Pancreas (tissue), 10 donors: ENCODE measurements around the gene NFKBIZ. TPM values are rescaled to one million over a fixed set of nuclear protein-coding genes. Genes with fewer than 3 reads are reported as not detected.

Experiments
- ATAC-seq, 4 donors: fragments of 200-7000 bp; cut with Tn5 transposase; one replicate each; pipeline versions ENCODE4 v1.8.0 to v1.9.1; 2020; ENCODE audit warnings: mild to moderate bottlenecking in 4 of 4, moderate library complexity in 4 of 4
- DNase-seq, 6 donors: peaks; one replicate each; pipeline ENCODE4 v3.0.0-alpha.2; 2020
- FAIRE-seq: peaks from 2 replicates; lab custom pipeline; 2012; peaks lifted over from hg19 to GRCh38; lab: Jason Lieb, UNC
- H3K27ac ChIP-seq, 4 donors: fragments of 200-600 bp; sonication (generic); 1 replicate in 3 of 4; 2 replicates in 1 of 4; pipeline versions ENCODE4 v1.5.0 to v1.8.0; 2020
- H3K27me3 ChIP-seq, 4 donors: fragments of 200-600 bp; one replicate each; pipeline ENCODE4 v1.8.0; 2021
- H3K36me3 ChIP-seq, 3 donors: fragments of 200-600 bp; sonication (generic) in 1 of 3; one replicate each; pipeline versions ENCODE4 v1.5.0 to v1.8.0; 2020 to 2021
- H3K4me1 ChIP-seq, 3 donors: fragments of 200-600 bp; one replicate each; pipeline ENCODE4 v1.8.0; 2021
- H3K4me3 ChIP-seq, 4 donors: fragments of 200-600 bp; sonication (generic) in 2 of 4; one replicate each; pipeline versions ENCODE4 v1.5.0 to v1.8.0; 2020 to 2021
- H3K9me3 ChIP-seq, 4 donors: fragments of 200-600 bp; one replicate each; pipeline ENCODE4 v1.8.0; 2021
- WGBS, 2 donors: extraction: QIAGEN DNeasy Blood & Tissue Kit; methylation state at CpG; one replicate each; pipeline ENCODE4 v1.1.7; 2013; 5-methylcytosine and 5-hydroxymethylcytosine counted together
- intact Hi-C, 3 donors: fragments of 100-400 bp; cut with DNase I; formaldehyde crosslinking; loops; one replicate each; pipeline versions ENCODE4 v1.11.1 to v1.14.2; 2022
- polyA plus RNA-seq, 2 donors: library from polyadenylated mRNA; stranded (reverse); fragments of 200-250 nt; gene quantifications; one replicate each; pipeline ENCODE4 v1.2.3, GENCODE V29; 2013
- total RNA-seq, 6 donors: library from RNA; stranded (reverse); fragmentation: NEBNext Ultra II Directional in 4 of 6; extraction: Animal tissue kit (Norgen Biotek cat#: 25700) in 4 of 6; gene quantifications; one replicate each; pipeline versions ENCODE4 v1.2.1 to v1.2.4, GENCODE V29; 2021 to 2023
- TF ChIP-seq, protein P1 (sequence below), 4 donors: fragments of 200-600 bp; sonication (generic) in 3 of 4; IDR thresholded peaks; one replicate each; pipeline versions ENCODE4 v1.5.0 to v1.8.0; 2021; ENCODE audit warnings: antibody characterized with exemption in 4 of 4
- donor health status: healthy with polysubstance abuse.
- donor health status: DM: no; HTN: no; CAD: no; lungs with moderate emphysema.
- donor health status: DM: no; HTN: no; CAD: no.
- donor health status: control.
- donor health status: control.
- donor health status: Bipolar disorder and iron deficiency.
- donor health status: DM: yes; HTN: yes; CAD: no.
- donor health status: DM: no; HTN: no; CAD: no.
- donor health status: DM: no; HTN: no; CAD: no.
- donor health status: DM: yes; HTN: yes; CAD: no.

The NFKBIZ gene
- total and polyA plus RNA-seq, 8 donors, result 16.5 to 90.7 (median 30.3) TPM

DNA sequence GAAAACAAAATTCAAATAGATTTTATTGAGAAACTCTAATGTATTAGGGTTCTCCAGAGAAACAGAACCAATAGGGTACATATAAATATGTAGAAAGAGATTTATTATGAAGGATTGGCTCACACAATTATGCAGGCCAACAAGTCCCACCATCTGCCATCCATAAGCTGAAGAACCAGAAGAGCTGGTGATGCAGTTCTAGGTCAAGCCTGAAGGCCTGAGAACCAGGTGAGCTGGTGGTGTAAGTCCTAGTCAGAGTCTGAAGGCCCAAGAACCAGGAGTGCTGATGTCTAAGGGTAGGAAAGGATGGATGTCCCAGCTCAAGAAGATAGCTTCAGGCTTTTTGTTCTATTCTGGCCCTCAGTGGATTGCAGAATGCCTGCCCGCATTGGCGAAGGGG lies 2.6 kb upstream of the NFKBIZ start:
- Histone ChIP-seq H3K4me3 (no peak overlapping the region), H3K4me1 (peaks cover 14 to 19% (median 16%) of the 10 kb centered on the region in 3 donors), H3K9me3 (no peaks in the 10 kb centered on the region), H3K36me3 (no peaks in the 10 kb centered on the region), H3K27me3 (no peaks in the 10 kb centered on the region), H3K27ac (peak overlapping the region in 2 of 4 donors; percentile 99 to 100)
- DNase-seq (no peak), FAIRE-seq (no peak), ATAC-seq (no peak)
- intact Hi-C loops, result no loop called here
- TF ChIP-seq, protein P1, sequence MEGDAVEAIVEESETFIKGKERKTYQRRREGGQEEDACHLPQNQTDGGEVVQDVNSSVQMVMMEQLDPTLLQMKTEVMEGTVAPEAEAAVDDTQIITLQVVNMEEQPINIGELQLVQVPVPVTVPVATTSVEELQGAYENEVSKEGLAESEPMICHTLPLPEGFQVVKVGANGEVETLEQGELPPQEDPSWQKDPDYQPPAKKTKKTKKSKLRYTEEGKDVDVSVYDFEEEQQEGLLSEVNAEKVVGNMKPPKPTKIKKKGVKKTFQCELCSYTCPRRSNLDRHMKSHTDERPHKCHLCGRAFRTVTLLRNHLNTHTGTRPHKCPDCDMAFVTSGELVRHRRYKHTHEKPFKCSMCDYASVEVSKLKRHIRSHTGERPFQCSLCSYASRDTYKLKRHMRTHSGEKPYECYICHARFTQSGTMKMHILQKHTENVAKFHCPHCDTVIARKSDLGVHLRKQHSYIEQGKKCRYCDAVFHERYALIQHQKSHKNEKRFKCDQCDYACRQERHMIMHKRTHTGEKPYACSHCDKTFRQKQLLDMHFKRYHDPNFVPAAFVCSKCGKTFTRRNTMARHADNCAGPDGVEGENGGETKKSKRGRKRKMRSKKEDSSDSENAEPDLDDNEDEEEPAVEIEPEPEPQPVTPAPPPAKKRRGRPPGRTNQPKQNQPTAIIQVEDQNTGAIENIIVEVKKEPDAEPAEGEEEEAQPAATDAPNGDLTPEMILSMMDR (IDR thresholded peaks at IDR 0.05), result no peak
- WGBS, 2 donors, result 93 to 100% methylated on average over 2 of the region's 2 CpGs

DNA sequence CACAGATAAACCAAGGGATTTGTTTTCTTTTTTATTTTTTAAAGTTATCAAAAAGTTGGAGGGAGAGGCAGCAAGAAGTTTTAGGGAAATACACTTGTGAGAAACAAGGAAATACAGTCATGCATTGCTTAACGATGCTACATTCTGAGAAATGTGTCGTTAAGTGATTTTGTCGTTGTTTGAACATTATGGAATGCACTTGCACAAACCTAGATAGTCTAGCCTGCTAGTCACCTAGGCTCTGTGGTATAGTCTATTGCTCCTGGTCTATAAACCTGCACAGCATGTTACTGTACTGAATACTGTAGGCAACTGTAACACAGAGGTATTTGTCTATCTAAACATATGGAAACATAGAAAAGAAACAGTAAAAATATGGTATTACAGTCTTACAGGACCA lies 2.0 kb upstream of the NFKBIZ start:
- peak overlapping the region; percentile 99 to 100 (median 100) for H3K27ac ChIP-seq
- H3K9me3 ChIP-seq, result no peaks in the 10 kb centered on the region
- WGBS, 2 donors, result 32 to 44% methylated on average over 3 of the region's 3 CpGs
- peaks cover 0 to 5% (median 5%) of the 10 kb centered on the region in 3 donors for H3K36me3 ChIP-seq
- TF ChIP-seq, protein P1 (IDR thresholded peaks at IDR 0.05), result no peak
- FAIRE-seq (no peak), DNase-seq (no peak), ATAC-seq (no peak)
- no peak overlapping the region for H3K4me3 ChIP-seq
- intact Hi-C loops, result no loop called here
- no peaks in the 10 kb centered on the region for H3K27me3 ChIP-seq
- H3K4me1 ChIP-seq, result peaks cover 15 to 22% (median 16%) of the 10 kb centered on the region in 3 donors

DNA sequence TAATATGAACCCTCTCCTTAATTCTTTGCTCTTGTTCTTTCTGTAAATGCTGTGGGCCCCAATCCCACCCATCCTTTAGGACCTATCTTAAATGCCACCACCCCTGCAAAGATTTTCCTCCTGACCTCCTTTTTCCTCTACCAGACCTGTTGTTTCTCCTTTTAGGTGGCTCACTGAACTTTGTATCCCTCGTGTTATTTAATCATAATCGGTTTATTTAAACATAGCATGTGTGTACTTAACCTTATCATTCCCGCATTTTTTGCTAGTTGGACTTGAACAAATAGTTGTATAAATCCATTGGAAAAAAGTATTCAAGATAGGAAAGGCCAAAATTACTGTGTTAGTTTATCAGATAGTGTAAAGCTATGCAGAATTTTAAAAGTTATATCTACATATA lies 988 bp upstream of the NFKBIZ start:
- Histone ChIP-seq H3K4me3 (peak overlapping the region; percentile 5 to 100 (median 90)), H3K36me3 (peaks cover 6 to 15% (median 14%) of the 10 kb centered on the region in 3 donors), H3K9me3 (no peaks in the 10 kb centered on the region), H3K4me1 (peaks cover 22 to 31% (median 25%) of the 10 kb centered on the region in 3 donors), H3K27me3 (no peaks in the 10 kb centered on the region), H3K27ac (peak overlapping the region; percentile 99 to 100 (median 100))
- ATAC-seq, result peak; percentile 28 to 54 (median 37)
- peak in 1 of 6 donors; percentile 37 for DNase-seq
- FAIRE-seq, result peak; percentile 37
- TF ChIP-seq, protein P1 (IDR thresholded peaks at IDR 0.05), result no peak
- intact Hi-C loops, result no loop called here
- WGBS, 2 donors, result 9 to 14% methylated on average over 3 of the region's 3 CpGs

DNA sequence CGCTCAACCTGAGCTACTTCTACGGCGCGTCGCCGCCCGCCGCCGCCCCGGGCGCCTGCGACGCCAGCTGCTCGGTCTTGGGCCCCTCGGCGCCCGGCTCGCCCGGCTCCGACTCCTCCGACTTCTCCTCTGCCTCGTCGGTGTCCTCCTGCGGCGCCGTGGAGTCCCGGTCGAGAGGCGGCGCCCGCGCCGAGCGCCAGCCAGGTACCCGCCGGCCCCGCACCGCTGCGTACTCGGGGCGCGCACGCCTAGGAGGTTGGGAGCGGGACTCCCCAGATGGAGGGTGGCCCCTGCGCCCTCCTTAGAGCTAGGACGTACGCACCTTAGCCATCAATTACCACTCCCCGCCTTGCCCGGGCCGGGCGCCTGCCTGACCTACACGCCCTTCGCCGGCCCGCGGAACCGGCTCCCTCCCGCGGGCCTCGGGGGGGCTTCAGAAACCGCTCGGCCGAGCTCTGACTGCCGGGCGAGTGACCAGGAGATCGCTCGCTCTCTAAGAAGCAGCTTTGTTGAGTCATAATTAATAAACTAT lies 466 bp downstream of the NFKBIZ start:
- Histone ChIP-seq H3K27ac (peak overlapping the region; percentile 99 to 100 (median 100)), H3K9me3 (no peaks in the 10 kb centered on the region), H3K4me1 (peaks cover 34 to 43% (median 39%) of the 10 kb centered on the region in 3 donors), H3K36me3 (peaks cover 6 to 29% (median 17%) of the 10 kb centered on the region in 3 donors), H3K4me3 (peak overlapping the region; percentile 73 to 100 (median 90)), H3K27me3 (no peaks in the 10 kb centered on the region)
- no peak for FAIRE-seq
- TF ChIP-seq, protein P1 (IDR thresholded peaks at IDR 0.05), result no peak
- intact Hi-C loops, result loop anchor here in 1 of 3 donors (10.0 kb wide), 1 partner anchor 335 kb away; no protein-coding TSS in a partner anchor
- WGBS, 2 donors, result 0% methylated on average over 48 to 67 of the region's 67 CpGs
- peak in 5 of 6 donors; percentile 43 to 87 (median 72) for DNase-seq
- peak; percentile 5 to 52 (median 24) for ATAC-seq
